GDM1 (cell line): Measurements from ENCODE around the gene CEP162.
"Not testable (repeated sequence)": the region's sequence is repeated elsewhere in the genome, so short reads cannot be mapped to it uniquely, and the experiment has no call there.

Experiments used
- DNase-seq: peaks from one replicate; lab custom pipeline; 2025; lab: John Stamatoyannopoulos, UW

CEP162 gene

DNA sequence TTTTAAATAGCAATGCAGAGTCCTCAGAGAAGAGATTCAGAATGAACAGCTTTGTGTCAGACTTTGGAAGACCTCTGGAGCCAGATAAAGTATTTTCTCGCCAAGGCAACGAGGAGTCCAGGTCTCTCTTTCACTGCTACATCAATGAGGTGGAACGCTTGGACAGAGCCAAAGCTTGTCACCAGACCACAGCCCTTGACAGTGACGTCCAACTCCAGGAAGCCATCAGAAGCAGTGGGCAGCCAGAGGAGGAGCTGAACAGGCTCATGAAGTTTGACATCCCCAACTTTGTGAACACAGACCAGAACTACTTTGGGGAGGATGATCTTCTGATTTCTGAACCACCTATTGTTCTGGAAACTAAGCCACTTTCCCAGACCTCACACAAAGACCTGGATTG lies 138.4 kb downstream of the CEP162 start:
- DNase-seq: no peak

DNA sequence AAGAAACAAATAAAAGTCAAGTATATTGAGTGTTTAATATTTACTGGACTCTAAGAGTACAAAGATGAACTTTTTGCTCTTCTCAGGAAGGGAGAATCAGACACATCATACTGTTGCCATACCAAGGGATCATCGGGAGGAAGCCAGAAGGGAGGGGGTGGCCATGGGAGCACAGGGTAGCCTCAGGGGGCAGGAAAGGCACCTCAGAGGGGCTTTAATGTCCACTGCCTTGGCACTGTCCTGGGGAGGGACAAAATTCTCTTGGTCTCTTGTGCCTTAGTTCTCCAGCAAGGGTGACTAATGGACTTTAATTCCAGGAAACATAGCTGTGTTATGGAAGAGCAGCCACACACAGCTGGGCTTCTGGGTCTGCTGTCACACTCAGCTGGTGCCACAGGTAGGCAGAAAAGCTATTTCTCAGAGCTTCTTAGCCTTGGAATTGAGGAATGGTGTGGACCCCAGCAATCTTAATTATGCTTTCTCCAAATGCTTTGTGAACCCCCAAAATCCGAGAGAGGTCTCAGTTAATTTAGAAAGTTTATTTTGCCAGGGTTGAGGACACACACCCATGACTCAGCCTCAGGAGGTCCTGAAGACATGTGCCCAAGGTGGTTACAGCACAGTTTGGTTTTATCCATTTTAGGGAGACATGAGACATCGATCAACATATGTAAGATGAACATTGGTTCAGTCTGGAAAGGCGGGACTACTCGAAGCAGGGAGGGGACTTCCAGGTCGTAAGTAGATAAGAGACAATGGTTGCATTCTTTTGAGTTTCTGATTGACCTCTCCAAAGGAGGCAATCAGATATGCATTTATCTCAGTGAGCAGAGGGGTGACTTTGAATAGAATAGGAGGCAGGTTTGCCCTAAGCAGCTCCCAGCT lies 140.7 kb downstream of the CEP162 start:
- no peak for DNase-seq

DNA sequence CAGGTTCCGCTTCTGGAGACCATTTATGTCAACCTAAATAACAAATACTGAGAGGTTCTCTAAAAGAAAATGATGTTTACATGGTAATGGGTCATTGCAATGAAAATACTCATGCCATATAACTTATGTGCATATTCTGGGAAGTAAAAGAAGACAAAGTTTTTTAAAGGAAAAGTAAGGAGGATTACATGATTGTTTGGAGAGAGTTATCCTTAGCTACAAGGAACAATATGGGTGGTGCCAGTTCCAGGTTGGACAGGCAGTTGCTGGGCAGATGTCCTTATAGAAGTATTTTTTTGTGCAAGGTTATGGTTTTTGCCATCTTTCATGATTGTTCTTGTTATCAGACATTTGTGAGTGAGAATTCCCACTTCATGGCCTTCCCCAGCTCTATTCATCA lies 141.4 kb downstream of the CEP162 start:
- DNase-seq: no peak

DNA sequence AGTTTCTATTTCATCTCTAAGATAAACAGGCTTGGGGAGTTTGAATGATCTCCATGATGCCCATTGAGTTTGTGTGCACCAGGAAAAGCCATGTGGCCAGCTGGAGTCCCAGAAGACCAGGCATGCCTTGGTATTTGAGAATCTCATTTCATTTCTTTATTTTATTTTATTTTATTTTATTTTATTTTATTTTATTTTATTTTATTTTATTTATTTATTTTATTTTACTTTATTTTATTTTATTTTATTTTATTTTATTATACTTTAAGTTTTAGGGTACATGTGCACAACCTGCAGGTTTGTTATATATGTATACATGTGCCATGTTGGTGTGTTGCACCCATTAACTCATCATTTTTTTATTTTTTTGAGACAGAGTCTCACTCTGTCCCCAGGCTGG lies 142.7 kb downstream of the CEP162 start:
- DNase-seq: not testable (repeated sequence)

DNA sequence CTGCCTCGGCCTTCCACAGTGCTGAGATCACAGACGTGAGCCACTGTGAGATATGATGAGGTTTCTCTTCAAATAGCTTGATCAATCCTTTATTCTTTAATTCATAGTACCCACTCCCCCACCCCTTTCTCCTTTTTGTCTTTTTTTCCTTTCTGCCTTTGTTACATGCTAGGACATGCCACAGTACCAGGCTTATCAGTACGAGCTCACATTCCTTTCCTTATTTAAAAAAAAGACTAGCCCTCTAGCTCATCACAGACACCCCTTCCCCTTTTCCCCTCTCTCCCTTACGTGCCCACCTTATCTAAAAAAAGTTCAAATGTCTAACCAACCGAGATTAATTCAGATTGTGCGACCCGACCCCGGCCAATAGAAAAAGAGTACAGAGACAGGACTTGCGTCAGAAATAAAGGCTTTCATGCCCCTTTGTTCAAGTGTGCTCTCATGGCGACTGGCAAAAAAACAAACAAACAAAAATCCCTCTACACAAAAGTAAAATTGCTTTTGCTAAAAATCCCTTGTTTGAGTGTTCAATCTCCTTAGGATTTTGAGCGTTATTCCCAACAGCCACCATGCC lies 144.7 kb downstream of the CEP162 start:
- no peak for DNase-seq

DNA sequence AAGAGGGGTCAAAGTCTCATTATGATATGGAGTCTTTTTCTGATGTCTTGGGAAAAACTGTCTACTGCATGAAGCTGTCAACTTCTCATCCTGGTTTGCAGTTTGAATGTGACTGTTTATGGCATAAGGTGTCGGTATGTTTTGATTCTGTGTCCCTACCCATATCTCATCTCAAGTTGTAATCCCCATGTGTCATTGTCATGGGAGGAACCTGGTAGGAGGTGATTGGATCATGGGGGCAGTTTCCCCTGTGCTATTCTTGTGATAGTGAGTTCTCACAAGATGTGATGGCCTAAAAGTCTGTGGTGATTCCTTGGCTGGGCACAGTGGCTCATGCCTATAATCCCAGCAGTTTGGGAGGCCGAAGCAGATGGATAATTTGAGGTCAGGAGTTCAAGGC lies 146.2 kb downstream of the CEP162 start:
- DNase-seq: no peak

DNA sequence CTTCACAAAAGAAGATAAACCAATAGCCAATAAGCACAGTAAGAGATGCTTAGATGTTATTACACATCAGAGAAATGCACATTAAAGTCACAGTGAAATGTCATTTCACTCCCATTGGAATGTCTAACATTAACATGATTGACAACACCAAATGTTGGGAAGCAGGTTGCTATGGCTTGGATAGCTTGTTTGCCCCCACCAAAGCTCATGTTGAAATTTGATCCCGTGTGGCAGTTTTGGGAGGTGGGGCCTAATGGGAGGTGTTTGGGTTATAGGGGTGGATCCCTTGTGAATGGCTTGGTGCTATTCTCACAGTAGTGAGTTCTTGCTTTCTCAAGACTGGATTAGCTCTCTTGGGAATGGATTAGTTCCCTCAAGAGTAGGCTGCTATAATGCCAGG lies 149.1 kb downstream of the CEP162 start:
- no peak for DNase-seq

DNA sequence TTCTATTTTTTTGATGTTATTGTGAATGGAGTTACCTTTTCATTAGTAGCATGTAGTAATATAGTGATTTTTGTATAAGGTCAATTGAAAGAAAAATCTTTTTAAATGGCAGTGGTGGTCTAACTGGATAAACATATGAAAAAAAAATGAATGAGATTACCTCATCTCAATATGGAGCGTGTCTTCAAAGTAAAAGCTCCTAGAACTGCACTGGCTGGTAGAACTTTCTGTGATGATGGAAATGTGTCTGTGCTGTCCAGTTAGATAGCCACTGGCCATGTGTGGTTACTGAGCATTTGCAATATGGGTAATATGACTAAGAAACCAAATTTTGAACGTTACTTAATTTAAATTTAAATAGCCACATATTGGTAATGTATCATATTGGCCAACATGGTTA lies 149.8 kb downstream of the CEP162 start:
- no peak for DNase-seq

DNA sequence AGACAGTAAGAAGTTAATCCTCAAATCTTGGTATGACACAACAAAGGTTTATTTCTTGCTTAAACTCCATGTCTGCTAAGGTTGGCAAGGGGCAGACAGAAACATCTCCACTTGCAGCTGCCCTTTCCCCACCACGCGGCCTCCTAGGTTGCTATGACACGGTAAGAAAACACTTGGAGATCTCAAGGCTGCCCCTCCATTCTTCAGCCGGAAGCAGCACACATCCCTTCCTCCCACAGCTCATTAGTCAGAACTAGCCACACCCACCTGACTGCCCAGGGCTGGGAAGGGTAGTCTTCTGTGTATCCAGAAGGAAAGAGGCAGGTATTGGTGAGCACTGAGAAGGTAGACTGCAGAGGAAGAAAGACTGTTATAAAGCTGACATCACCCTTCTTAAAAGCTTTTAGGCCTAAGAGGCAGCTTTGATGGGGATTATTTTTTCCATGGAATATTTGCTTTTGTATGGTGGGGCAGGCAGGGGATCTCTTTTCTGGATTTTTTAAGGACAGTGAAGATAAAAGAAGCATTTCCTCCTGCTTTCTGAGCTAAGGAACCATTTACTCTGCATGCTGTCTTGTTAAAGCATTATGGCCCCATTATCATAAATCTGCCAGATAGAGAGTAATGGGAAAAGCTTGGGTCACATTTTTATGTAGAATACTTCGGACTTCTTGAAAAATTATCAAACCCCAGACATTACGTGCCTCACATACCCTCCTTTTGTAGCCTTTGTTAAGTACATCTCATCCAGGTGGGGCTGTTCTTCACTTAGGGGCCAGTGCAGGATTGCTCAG lies 152.3 kb downstream of the CEP162 start:
- no peak for DNase-seq
